AG09309 (cell line): ENCODE results near the gene CNTF.

Source experiments
- DNase-seq: peaks from one replicate; pipeline ENCODE4 v3.0.0-alpha.2; 2010; ENCODE audit warnings: low read depth
- H3K4me3 ChIP-seq: 2 replicates; pipeline ENCODE4 v1.5.1; 2011; ENCODE audit warnings: mild to moderate bottlenecking, low read depth, low read length, moderate library complexity; ENCODE audit not compliant: control insufficient read depth
- CTCF ChIP-seq: IDR thresholded peaks from 2 replicates; pipeline ENCODE4 v1.5.1; 2011; ENCODE audit warnings: mild to moderate bottlenecking, low read depth, low read length, inconsistent platforms; ENCODE audit not compliant: insufficient read depth, control insufficient read depth; ENCODE audit errors: missing control alignments

The CNTF gene

GRCh38 chr11:58628446-58628845 lies 6.0 kb downstream of the CNTF start:
- DNase-seq = no peak
- no peak overlapping the region for H3K4me3 ChIP-seq
- TF ChIP-seq CTCF = no peak

GRCh38 chr11:58629857-58630256 lies 7.4 kb downstream of the CNTF start:
- peak; percentile 29 for DNase-seq
- TF ChIP-seq CTCF = peak; percentile 76
- H3K4me3 ChIP-seq = no peak overlapping the region

- TF ChIP-seq CTCF = no peak
- H3K4me3 ChIP-seq = no peak overlapping the region
- no peak for DNase-seq
These were observed 8.9 kb downstream of the CNTF start for GRCh38 chr11:58631378-58631777.

- no peak for DNase-seq
- TF ChIP-seq CTCF = no peak
- H3K4me3 ChIP-seq = no peak overlapping the region
These were observed 10.0 kb downstream of the CNTF start for GRCh38 chr11:58632510-58632909.

GRCh38 chr11:58636587-58636986 lies 14.1 kb downstream of the CNTF start:
- no peak for TF ChIP-seq CTCF
- DNase-seq = no peak
- no peak overlapping the region for H3K4me3 ChIP-seq

GRCh38 chr11:58637371-58637770 lies 14.9 kb downstream of the CNTF start:
- no peak overlapping the region for H3K4me3 ChIP-seq
- TF ChIP-seq CTCF = no peak
- DNase-seq = no peak

GRCh38 chr11:58639103-58639502 lies 16.6 kb downstream of the CNTF start:
- no peak for TF ChIP-seq CTCF
- no peak overlapping the region for H3K4me3 ChIP-seq
- no peak for DNase-seq
